ENCODE results near the gene IL1A.

IL1A gene

DNA sequence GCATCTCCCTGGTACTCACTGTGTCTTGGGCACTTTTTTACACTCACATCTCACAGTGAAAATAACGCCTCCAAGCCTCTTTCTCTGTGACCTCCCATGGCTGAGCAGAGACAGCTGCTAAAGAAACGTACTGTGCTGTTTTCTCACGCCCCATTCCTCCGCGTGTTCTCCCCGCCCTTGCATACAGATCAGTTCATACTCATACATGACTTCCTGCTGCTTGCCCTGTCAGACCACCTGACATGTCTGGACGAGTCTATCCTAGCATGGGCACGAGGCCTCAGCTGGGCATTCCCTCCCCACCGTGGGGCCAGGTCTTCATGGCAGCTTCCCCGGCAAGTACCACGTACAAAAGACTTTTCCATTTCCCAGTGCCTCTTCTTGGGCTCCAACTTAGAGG lies 21.2 kb upstream of the IL1A start:
- no peak for DNase-seq
- Histone ChIP-seq H3K4me3 (ENCODE audit: low read depth in 1 of 2, low read length in 2 of 2) (no peak overlapping the region), H3K4me2 (ENCODE audit: insufficient read depth, low read length) (no peak overlapping the region), H3K9me3 (ENCODE audit: insufficient read depth, low read length, severe bottlenecking) (no peaks in the 10 kb centered on the region), H3K79me2 (ENCODE audit: insufficient read depth, low read length) (no peaks in the 10 kb centered on the region), H4K20me1 (ENCODE audit: insufficient read depth, low read length) (no peaks in the 10 kb centered on the region), H3K36me3 (ENCODE audit: insufficient read depth, low read length) (no peaks in the 10 kb centered on the region), H3K27me3 (ENCODE audit: insufficient read depth, low read length, poor library complexity) (no peaks in the 10 kb centered on the region), H2AFZ (ENCODE audit: low read depth, low read length) (no peak overlapping the region), H3K9ac (ENCODE audit: low read depth, low read length) (no peak overlapping the region), H3K4me1 (ENCODE audit: insufficient read depth, low read length) (no peaks in the 10 kb centered on the region), H3K27ac (ENCODE audit: low read length) (no peak overlapping the region)
- no peak for TF ChIP-seq EZH2 (IDR thresholded peaks at IDR 0.05; ENCODE audit: borderline replicate concordance, low read depth, low read length, severe bottlenecking)
- TF ChIP-seq, protein P1, sequence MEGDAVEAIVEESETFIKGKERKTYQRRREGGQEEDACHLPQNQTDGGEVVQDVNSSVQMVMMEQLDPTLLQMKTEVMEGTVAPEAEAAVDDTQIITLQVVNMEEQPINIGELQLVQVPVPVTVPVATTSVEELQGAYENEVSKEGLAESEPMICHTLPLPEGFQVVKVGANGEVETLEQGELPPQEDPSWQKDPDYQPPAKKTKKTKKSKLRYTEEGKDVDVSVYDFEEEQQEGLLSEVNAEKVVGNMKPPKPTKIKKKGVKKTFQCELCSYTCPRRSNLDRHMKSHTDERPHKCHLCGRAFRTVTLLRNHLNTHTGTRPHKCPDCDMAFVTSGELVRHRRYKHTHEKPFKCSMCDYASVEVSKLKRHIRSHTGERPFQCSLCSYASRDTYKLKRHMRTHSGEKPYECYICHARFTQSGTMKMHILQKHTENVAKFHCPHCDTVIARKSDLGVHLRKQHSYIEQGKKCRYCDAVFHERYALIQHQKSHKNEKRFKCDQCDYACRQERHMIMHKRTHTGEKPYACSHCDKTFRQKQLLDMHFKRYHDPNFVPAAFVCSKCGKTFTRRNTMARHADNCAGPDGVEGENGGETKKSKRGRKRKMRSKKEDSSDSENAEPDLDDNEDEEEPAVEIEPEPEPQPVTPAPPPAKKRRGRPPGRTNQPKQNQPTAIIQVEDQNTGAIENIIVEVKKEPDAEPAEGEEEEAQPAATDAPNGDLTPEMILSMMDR (IDR thresholded peaks at IDR 0.05; ENCODE audit: borderline replicate concordance, extremely low read depth, low read length, poor library complexity, severe bottlenecking): no peak
- ATAC-seq (ENCODE audit: insufficient read depth, low read depth): no peak

DNA sequence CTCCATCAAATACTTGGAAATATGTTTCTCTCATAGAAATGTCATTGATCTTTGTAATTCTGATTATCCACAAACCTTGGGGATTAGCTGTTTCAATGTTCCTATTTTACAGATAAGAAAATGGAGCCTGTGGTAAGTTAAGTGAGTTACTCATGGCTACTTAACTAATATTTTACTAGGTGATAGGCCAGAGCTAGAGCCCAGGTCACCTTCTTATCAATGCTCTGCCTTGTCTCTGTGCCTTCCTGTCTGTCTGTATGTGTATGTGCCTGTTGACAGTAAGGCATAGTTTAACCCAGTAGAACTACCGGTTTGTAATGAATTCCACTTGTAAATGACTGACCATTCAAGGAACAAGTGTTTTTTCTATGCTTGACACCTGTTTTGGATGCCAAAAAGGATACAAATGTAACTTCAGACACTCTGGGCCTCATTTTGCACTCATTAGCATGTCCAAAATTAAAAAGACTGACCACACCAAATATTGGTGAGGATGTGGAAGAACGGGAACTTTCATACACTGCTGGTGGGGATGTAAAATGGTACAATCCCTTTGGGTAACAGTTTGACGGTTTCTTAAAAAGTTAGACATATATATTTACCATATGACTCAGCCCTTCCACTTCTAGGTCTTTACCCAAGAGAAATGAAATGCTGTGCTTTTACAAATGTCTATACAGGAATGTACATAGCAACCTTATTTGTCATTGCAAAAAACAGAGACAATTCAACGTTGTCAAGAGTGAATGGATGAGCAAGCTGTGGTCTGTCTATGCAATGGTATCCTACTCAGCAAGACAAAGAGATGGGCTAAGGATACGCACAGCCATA lies 19.6 kb upstream of the IL1A start:
- no peaks in the 10 kb centered on the region for H3K79me2 ChIP-seq (ENCODE audit: insufficient read depth, low read length)
- no peak overlapping the region for H3K27ac ChIP-seq (ENCODE audit: low read length)

DNA sequence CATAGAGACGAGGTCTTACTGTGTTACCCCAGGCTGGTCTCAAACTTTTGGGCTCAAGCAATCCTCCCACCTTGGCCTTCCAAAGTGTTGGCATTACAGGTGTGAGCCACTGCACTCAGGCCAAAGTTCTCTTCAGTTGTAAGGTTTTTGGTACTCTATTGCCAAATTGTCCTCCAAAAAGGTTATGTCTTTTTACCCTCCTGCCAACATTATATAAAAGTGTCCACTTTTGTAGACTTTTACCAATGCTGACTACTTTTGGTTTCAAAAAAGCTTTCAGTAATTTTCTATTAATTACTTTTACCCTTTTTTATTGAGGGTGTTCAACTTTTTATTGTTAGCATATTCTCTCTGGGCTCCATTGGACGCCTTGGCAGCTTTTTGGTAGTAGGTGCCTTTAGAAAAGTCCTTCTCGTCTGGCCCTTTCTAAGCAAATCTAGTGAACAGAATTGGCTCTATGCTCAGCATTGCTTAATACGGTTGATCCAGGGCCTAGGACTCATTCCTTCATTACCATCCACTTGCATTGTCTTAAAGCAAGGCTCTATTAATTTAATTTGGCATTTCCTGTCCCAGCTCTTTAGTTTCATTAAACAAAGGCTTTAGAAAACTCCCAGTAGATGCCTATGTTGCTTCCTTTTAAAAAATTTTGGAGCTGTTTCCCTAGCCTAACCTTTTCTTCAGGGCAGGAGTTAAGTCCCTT lies 16.7 kb upstream of the IL1A start:
- DNase-seq: no peak
- TF ChIP-seq EZH2 (IDR thresholded peaks at IDR 0.05; ENCODE audit: borderline replicate concordance, low read depth, low read length, severe bottlenecking): no peak
- TF ChIP-seq, protein P1 (IDR thresholded peaks at IDR 0.05; ENCODE audit: borderline replicate concordance, extremely low read depth, low read length, poor library complexity, severe bottlenecking): no peak
- Histone ChIP-seq H3K4me3 (ENCODE audit: low read depth in 1 of 2, low read length in 2 of 2) (no peak overlapping the region), H3K79me2 (ENCODE audit: insufficient read depth, low read length) (no peaks in the 10 kb centered on the region), H3K36me3 (ENCODE audit: insufficient read depth, low read length) (no peaks in the 10 kb centered on the region), H4K20me1 (ENCODE audit: insufficient read depth, low read length) (no peaks in the 10 kb centered on the region), H3K27me3 (ENCODE audit: insufficient read depth, low read length, poor library complexity) (no peaks in the 10 kb centered on the region), H3K9me3 (ENCODE audit: insufficient read depth, low read length, severe bottlenecking) (no peaks in the 10 kb centered on the region), H3K4me2 (ENCODE audit: insufficient read depth, low read length) (no peak overlapping the region), H3K4me1 (ENCODE audit: insufficient read depth, low read length) (no peaks in the 10 kb centered on the region), H3K27ac (ENCODE audit: low read length) (no peak overlapping the region), H3K9ac (ENCODE audit: low read depth, low read length) (no peak overlapping the region), H2AFZ (ENCODE audit: low read depth, low read length) (no peak overlapping the region)
- ATAC-seq (ENCODE audit: insufficient read depth, low read depth): no peak

More for the DNA sequence above, 19.6 kb upstream of the IL1A start:
- H3K9ac ChIP-seq (ENCODE audit: low read depth, low read length): no peak overlapping the region
- H3K4me3 ChIP-seq (ENCODE audit: low read depth in 1 of 2, low read length in 2 of 2): no peak overlapping the region
- H3K36me3 ChIP-seq (ENCODE audit: insufficient read depth, low read length): no peaks in the 10 kb centered on the region
- no peaks in the 10 kb centered on the region for H4K20me1 ChIP-seq (ENCODE audit: insufficient read depth, low read length)
- no peak for TF ChIP-seq EZH2 (IDR thresholded peaks at IDR 0.05; ENCODE audit: borderline replicate concordance, low read depth, low read length, severe bottlenecking)
- TF ChIP-seq, protein P1 (IDR thresholded peaks at IDR 0.05; ENCODE audit: borderline replicate concordance, extremely low read depth, low read length, poor library complexity, severe bottlenecking): no peak
- ATAC-seq (ENCODE audit: insufficient read depth, low read depth) (no peak), DNase-seq (no peak)
- H3K4me2 ChIP-seq (ENCODE audit: insufficient read depth, low read length): no peak overlapping the region
- H3K4me1 ChIP-seq (ENCODE audit: insufficient read depth, low read length): no peaks in the 10 kb centered on the region
- no peak overlapping the region for H2AFZ ChIP-seq (ENCODE audit: low read depth, low read length)
- H3K27me3 ChIP-seq (ENCODE audit: insufficient read depth, low read length, poor library complexity): no peaks in the 10 kb centered on the region
- H3K9me3 ChIP-seq (ENCODE audit: insufficient read depth, low read length, severe bottlenecking): no peaks in the 10 kb centered on the region

Data from DND-41 (cell line).